Measurements from ENCODE around the gene SEPHS1. TPM values are rescaled to one million over a fixed set of nuclear protein-coding genes. Genes with fewer than 3 reads are reported as not detected.

Gene SEPHS1
- total and polyA plus RNA-seq, 2 donors: 39.9 to 52.4 TPM

DNA sequence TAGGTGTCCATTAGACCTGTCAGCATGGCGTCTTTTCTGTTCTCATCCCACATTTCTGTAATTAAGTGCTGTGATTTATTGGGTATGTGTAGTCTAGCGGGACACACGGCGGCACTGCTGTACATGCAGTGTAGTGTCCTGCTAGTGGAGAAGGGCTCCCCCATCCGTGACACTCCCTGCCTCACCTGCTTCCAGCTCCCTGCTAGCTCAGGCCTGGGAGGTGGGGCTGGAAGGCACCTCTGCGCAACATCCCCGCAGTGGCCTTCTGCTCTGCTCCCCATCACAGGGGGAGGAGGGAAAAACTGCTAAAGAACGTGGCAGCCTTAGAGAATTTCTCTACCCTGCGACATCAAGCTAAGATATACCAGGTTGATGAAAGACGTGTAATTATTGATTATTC, 19.5 kb downstream of the SEPHS1 start:
- H3K36me3 ChIP-seq (ENCODE audit: insufficient read depth): peaks cover 3% of the 10 kb centered on the region
- WGBS: 87% methylated on average over 10 of the region's 10 CpGs
- no peaks in the 10 kb centered on the region for H3K4me1 ChIP-seq (ENCODE audit: insufficient read depth)
- no peak for DNase-seq (ENCODE audit: extremely low spot score)
- H3K4me3 ChIP-seq (ENCODE audit: low read depth, low read length): no peak overlapping the region
- H3K27ac ChIP-seq (ENCODE audit: low read depth): no peak overlapping the region

DNA sequence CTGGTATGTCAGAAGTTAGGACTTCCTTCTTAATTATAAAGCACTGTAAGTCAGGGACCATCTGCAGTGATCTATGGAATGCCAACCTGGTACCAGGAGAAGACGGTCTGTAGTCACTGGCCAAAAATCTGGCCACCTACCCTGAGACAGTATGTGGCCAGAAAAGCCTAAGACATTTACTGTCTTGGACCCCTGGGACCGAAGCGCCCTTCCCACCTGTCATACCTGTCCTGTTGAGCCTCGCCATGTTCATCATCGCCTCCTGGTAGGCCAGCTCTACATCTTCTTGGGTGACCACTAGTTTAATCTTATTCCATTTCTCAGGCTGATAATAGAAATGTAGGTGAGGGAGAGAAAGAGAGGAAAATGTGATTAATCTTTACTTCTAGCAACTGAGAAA, 20.0 kb downstream of the SEPHS1 start:
- Histone ChIP-seq H3K4me3 (ENCODE audit: low read depth, low read length) (no peak overlapping the region), H3K36me3 (ENCODE audit: insufficient read depth) (peaks cover 3% of the 10 kb centered on the region), H3K4me1 (ENCODE audit: insufficient read depth) (no peaks in the 10 kb centered on the region), H3K27ac (ENCODE audit: low read depth) (no peak overlapping the region)
- 92% methylated on average over 5 of the region's 5 CpGs for WGBS
- no peak for DNase-seq (ENCODE audit: extremely low spot score)

DNA sequence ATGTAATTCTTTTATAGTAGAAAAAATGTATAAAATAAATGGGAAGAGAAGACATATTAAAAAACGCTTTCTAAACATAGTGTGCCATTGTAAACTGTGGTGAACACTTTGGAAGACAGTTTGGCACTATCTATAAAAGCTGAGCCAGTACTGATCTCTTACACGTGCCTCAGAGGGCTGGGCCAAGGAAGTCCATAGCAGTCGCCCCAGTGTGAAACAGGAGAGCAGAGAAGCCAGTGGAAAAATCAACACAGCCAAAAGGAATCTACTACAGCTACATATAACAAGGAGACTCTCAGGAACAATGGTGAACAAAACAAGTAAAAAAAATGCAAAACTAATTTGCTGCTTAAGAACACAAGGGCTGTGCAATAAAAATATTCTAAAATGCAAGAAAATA, 20.6 kb downstream of the SEPHS1 start:
- peaks cover 3% of the 10 kb centered on the region for H3K36me3 ChIP-seq (ENCODE audit: insufficient read depth)
- no peak overlapping the region for H3K4me3 ChIP-seq (ENCODE audit: low read depth, low read length)
- H3K4me1 ChIP-seq (ENCODE audit: insufficient read depth): no peaks in the 10 kb centered on the region
- no peak overlapping the region for H3K27ac ChIP-seq (ENCODE audit: low read depth)
- 18% methylated on average over 3 of the region's 3 CpGs for WGBS
- no peak for DNase-seq (ENCODE audit: extremely low spot score)

DNA sequence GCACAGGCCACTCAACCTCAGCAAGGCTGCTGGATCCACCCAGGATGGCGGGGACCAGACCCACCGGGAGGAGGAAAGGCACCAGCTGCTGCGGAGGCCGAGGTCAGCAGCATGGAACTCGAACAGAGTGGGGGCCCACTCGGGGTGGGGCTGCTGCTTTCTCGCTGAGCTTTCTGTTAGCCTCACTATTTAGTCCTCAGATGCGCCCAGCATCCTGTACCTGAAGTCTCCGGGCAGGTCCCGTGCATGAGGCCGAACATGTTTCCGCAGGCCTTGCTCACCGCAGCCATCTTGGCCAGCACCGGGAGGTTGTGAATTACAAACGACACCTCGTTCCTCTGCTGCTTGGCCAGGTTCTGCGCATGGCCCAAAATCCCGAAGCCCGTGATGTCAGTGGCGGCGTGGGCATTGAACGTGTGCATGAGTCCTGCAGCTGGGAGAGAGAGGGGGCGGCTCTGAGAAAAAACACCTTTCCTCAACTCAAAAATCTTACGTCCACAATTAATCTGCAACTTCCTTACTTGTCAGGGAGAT, 25.4 kb downstream of the SEPHS1 start:
- no peak overlapping the region for H3K4me3 ChIP-seq (ENCODE audit: low read depth, low read length)
- no peaks in the 10 kb centered on the region for H3K4me1 ChIP-seq (ENCODE audit: insufficient read depth)
- DNase-seq (ENCODE audit: extremely low spot score): no peak
- 95% methylated on average over 24 of the region's 24 CpGs for WGBS
- H3K36me3 ChIP-seq (ENCODE audit: insufficient read depth): peaks cover 7% of the 10 kb centered on the region
- H3K27ac ChIP-seq (ENCODE audit: low read depth): no peak overlapping the region

DNA sequence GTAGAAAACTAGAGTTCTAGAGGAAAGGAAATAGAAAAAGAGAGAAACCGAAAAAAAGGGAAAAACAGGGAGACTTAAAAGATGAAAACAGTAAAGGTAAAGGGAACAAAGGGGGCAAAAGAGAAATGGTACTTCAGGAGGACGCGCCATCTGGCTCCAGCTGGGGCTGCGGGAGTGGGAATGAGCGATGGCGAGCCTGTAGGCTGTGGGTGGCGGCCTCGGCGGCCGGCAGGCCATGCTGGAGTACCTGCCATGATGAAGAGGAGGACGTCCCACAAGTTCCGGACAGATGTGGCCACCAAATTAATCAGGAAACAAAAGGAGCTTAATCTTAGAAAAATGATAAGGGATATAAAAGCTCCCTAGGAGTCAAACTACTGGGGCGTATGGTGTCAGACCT, 26.5 kb downstream of the SEPHS1 start:
- no peak overlapping the region for H3K27ac ChIP-seq (ENCODE audit: low read depth)
- H3K36me3 ChIP-seq (ENCODE audit: insufficient read depth): peaks cover 7% of the 10 kb centered on the region
- H3K4me1 ChIP-seq (ENCODE audit: insufficient read depth): no peaks in the 10 kb centered on the region
- no peak overlapping the region for H3K4me3 ChIP-seq (ENCODE audit: low read depth, low read length)
- 95% methylated on average over 13 of the region's 13 CpGs for WGBS
- DNase-seq (ENCODE audit: extremely low spot score): no peak

DNA sequence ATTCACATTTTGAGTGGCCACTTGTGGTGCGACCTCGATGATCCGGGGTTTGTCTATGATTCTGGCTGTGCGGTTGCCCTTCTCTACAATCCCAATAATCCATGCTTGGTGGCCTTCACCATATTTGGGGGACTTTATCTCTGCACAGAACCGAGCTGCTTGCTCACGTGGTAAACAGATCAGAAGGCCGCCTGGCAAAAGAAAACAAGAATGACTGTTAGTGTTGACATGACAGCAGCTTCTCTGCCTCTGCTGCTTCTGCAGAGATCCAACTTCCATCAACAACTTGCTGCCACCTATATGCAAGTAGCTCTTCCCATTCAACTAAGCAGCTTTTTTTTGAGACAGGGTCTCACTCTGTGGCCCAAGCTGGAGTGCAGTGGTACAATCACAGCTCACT, 28.9 kb downstream of the SEPHS1 start:
- Histone ChIP-seq H3K36me3 (ENCODE audit: insufficient read depth) (peaks cover 4% of the 10 kb centered on the region), H3K4me1 (ENCODE audit: insufficient read depth) (no peaks in the 10 kb centered on the region), H3K4me3 (ENCODE audit: low read depth, low read length) (no peak overlapping the region), H3K27ac (ENCODE audit: low read depth) (no peak overlapping the region)
- no peak for DNase-seq (ENCODE audit: extremely low spot score)
- WGBS: 81% methylated on average over 7 of the region's 7 CpGs

DNA sequence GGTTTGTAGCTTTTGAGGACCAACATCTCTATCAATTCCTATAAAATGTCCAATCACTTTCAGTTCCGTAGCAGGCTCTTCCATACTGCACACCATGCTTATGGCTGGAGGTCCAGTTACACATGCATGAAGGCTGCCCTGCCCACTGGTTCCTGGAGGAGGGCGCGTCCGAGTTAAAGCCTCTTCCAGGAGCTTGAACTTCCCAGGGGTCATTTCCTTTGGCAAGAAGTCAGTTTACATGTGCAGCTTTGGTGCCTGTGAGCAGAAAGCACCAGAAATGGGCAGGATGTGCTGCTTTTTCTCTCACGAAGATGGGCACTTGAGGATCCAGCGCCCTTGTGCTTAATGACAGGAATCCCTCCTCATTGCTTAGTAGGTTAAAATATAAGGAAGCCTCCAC, 30.6 kb downstream of the SEPHS1 start:
- whole genome bisulfite sequencing: 64% methylated on average over 6 of the region's 6 CpGs
- no peak for DNase-seq (ENCODE audit: extremely low spot score)
- Histone ChIP-seq H3K27ac (ENCODE audit: low read depth) (no peak overlapping the region), H3K4me3 (ENCODE audit: low read depth, low read length) (no peak overlapping the region), H3K36me3 (ENCODE audit: insufficient read depth) (peaks cover 4% of the 10 kb centered on the region), H3K4me1 (ENCODE audit: insufficient read depth) (no peaks in the 10 kb centered on the region)

DNA sequence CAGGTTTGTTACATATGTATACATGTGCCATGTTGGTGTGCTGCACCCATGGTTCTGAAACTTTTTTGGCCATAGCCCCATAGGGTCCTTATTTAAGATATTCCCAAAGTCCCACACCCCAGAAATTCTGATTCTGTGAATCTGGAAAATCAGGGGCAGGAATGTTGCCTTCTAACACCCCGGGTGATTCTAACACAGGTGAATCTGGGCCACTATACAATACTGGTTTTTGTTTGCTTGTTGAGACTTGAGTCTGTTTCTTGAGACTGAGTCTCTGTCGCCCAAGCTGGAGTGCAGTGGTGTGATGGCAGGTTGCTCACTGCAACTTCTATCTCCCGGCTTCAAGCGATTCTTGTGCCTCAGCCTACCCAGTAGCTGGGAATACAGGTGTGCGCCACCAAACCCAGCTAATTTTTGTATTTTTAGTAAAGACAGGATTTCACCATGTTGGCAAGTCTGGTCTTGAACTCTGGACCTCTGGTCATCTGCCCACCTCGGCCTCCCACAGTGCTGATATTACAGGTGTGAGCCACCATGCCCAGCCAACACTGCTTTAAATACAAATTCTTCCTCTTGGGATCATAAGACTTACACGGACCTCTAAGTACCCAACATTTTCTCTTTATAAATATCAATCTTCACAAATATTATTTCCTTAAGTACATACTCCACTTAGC, 31.3 kb downstream of the SEPHS1 start:
- Histone ChIP-seq H3K4me1 (ENCODE audit: insufficient read depth) (no peaks in the 10 kb centered on the region), H3K27ac (ENCODE audit: low read depth) (no peak overlapping the region), H3K4me3 (ENCODE audit: low read depth, low read length) (no peak overlapping the region), H3K36me3 (ENCODE audit: insufficient read depth) (peaks cover 3% of the 10 kb centered on the region)
- 90% methylated on average over 7 of the region's 7 CpGs for WGBS
- no peak for DNase-seq (ENCODE audit: extremely low spot score)

DNA sequence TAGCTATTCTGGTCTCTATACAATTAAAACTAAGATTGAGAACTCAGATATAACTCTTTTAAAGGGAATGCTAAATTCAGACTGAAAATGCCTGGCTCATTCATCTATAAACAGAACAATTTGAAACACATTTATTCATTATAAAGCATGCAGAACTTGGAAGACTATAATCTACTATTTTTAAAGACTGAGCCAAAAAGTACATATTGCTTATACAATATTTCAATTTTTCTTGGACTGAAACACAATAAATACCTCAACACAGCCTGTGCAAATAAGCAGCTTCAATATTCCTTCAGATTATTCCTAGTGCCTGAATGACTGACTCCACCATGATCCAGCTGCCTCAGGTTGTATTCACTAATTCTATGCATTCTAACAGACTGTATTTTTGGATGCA, 32.7 kb downstream of the SEPHS1 start:
- DNase-seq (ENCODE audit: extremely low spot score): no peak
- Histone ChIP-seq H3K27ac (ENCODE audit: low read depth) (no peak overlapping the region), H3K4me1 (ENCODE audit: insufficient read depth) (no peaks in the 10 kb centered on the region), H3K4me3 (ENCODE audit: low read depth, low read length) (no peak overlapping the region), H3K36me3 (ENCODE audit: insufficient read depth) (no peaks in the 10 kb centered on the region)

DNA sequence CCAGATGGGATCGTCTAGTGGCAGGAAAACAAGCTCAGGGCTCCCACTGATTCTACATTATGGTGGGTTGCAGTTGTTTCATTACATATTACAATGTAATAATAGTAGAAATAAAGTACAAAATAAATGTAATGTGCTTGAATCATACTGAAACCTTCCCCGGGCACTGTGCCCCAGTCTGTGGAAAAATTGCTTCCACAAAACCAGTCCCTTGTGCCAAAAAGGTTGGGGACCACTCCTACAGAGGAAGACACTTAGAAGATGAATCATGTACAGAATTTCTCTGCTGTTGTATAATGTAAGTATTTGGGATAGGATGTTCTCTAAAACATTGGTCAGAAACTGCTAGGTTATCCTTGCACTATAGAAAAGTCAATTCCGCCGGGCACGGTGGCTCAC, 36.9 kb downstream of the SEPHS1 start:
- no peak overlapping the region for H3K4me3 ChIP-seq (ENCODE audit: low read depth, low read length)
- no peak overlapping the region for H3K27ac ChIP-seq (ENCODE audit: low read depth)
- no peaks in the 10 kb centered on the region for H3K4me1 ChIP-seq (ENCODE audit: insufficient read depth)
- WGBS: 73% methylated on average over 5 of the region's 5 CpGs
- no peak for DNase-seq (ENCODE audit: extremely low spot score)
- H3K36me3 ChIP-seq (ENCODE audit: insufficient read depth): no peaks in the 10 kb centered on the region

DNA sequence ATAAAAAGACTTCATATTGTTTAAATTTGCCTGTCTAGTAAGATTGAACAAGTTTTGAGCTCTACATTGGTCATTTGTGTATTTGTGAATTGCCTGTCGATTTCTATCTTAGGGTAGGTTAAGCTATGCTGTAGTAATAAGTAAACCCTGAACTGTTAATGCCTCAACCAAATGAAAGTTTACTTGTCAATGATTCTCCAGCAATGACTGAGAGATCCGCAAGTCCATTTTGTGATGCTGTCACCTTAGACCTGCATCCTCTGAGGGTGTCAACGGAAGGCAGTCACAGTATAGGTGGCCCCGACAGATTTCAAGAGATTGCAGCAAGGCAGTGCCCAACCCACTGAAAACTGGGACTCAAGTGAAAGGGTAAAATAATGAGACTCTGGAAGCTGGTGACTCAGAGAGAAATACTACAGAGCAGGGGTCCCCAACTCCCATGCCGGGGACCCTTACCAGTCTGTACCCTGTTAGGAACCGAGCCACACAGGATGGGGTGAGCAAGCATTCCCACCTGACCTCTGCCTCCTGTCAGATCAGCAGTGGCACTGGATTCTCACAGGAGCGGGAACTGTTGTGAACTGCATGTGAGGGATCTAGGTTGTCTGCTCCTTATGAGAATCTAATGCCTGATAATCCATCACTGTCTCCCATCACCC, 37.4 kb downstream of the SEPHS1 start:
- Histone ChIP-seq H3K36me3 (ENCODE audit: insufficient read depth) (no peaks in the 10 kb centered on the region), H3K4me3 (ENCODE audit: low read depth, low read length) (no peak overlapping the region), H3K27ac (ENCODE audit: low read depth) (no peak overlapping the region), H3K4me1 (ENCODE audit: insufficient read depth) (no peaks in the 10 kb centered on the region)
- WGBS: 89% methylated on average over 7 of the region's 7 CpGs
- no peak for DNase-seq (ENCODE audit: extremely low spot score)

DNA sequence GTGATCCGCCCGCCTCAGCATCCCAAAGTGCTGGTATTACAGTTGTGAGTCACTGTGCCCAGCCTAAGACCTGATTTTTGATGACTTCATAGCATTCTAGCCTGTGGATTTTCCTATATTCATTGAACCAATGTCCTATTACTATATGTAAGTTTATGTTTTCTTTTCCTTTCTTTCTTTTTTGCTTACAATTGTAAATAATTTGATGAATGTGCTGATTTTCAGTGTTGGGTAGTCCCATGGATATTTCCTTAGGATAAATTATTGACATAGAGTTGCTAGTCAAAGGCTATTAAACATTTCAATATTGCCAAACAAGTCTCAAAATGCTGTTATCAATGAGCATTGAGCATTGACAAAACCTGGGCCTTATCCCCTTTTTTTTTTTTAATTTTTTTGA, 38.3 kb downstream of the SEPHS1 start:
- DNase-seq (ENCODE audit: extremely low spot score): no peak
- WGBS: 97% methylated on average over 2 of the region's 2 CpGs
- no peak overlapping the region for H3K4me3 ChIP-seq (ENCODE audit: low read depth, low read length)
- no peaks in the 10 kb centered on the region for H3K36me3 ChIP-seq (ENCODE audit: insufficient read depth)
- H3K4me1 ChIP-seq (ENCODE audit: insufficient read depth): no peaks in the 10 kb centered on the region
- no peak overlapping the region for H3K27ac ChIP-seq (ENCODE audit: low read depth)

DNA sequence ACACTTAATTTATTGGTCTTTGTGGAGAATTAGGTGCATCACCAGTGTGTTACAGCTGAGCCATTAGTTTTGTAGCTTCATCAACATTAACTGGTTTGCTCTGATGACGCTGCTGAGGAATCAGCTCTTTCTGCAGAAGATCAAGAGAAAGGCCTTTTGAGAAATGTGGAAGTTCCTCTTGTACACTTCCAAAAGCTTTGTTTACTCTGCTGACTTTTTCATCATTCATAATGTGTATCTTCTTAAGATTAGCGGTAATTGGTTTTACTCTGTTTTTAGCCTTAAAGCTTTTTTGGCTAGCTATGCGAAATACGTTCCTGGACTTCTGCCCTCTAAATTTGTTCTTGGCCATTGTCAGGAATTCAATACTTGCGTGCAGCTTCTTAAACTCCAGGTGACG, 40.0 kb downstream of the SEPHS1 start:
- no peaks in the 10 kb centered on the region for H3K4me1 ChIP-seq (ENCODE audit: insufficient read depth)
- no peak overlapping the region for H3K27ac ChIP-seq (ENCODE audit: low read depth)
- no peaks in the 10 kb centered on the region for H3K36me3 ChIP-seq (ENCODE audit: insufficient read depth)
- H3K4me3 ChIP-seq (ENCODE audit: low read depth, low read length): no peak overlapping the region
- WGBS: 77% methylated on average over 6 of the region's 6 CpGs
- DNase-seq (ENCODE audit: extremely low spot score): no peak

DNA sequence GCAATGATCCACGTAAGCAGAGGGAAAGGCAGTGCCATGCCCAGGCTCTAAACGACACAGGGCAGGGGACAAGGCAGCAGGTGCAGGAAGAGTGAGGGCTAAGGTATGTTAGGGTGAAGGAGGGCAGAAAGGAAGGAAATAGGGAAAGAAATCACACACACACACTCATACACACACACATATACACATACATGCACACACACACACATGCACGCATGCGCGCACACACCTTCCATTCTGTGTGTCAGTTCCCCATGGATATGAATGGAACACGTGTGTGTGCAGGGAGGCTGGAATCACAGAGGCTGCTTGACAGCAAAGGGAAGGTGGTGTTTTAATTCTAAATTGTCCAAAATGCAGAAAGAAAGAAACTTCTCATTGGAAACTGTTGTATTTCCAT, 42.0 kb downstream of the SEPHS1 start:
- Histone ChIP-seq H3K27ac (ENCODE audit: low read depth) (no peak overlapping the region), H3K4me3 (ENCODE audit: low read depth, low read length) (no peak overlapping the region), H3K36me3 (ENCODE audit: insufficient read depth) (no peaks in the 10 kb centered on the region), H3K4me1 (ENCODE audit: insufficient read depth) (no peaks in the 10 kb centered on the region)
- no peak for DNase-seq (ENCODE audit: extremely low spot score)
- WGBS: 86% methylated on average over 6 of the region's 6 CpGs

Data from urinary bladder (tissue), 4 donors.